Measurements from ENCODE around the gene BMPR1B.
"Not testable (repeated sequence)": the region's sequence is repeated elsewhere in the genome, so short reads cannot be mapped to it uniquely, and the experiment has no call there.

BMPR1B gene

DNA sequence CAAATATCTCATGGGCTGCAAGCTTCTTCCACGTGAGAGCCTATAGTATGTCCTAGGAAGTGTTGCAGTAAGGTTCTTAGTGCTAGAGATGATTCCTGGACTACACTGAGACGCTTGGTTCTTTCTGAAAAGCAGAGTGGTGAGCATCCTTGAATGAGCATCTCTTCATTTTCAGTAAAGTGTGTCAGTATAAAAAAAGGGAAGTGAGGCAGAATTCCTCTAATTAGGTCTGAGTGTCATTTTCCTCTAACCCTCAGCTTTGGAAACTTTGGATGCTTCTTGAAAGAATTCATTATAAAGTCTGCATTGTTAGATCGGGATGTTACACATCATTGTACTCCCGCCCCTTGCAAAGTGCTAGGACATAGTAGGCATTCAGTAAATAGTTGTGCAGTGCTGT, 5.2 kb downstream of the BMPR1B start:
- no peak for DNase-seq (ENCODE audit: low spot score)

DNA sequence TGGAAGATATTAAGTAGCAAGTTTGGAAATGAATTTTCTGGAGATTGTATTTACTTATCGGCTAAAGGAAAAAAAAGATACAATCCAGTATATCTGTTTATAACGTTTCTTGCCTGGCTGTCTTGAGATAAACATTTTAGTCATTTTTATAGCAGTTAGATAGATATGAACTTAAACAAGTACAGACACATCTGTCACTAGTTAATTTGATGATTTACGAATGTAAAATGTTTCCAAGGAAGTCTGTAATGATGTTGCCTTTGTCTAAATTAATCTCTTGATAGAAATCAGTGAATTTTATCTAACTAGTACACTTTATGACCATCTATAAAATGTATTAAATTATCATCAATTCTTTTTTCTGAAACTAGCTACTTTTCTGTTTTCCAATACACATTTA, 5.7 kb downstream of the BMPR1B start:
- DNase-seq (ENCODE audit: low spot score), result no peak

DNA sequence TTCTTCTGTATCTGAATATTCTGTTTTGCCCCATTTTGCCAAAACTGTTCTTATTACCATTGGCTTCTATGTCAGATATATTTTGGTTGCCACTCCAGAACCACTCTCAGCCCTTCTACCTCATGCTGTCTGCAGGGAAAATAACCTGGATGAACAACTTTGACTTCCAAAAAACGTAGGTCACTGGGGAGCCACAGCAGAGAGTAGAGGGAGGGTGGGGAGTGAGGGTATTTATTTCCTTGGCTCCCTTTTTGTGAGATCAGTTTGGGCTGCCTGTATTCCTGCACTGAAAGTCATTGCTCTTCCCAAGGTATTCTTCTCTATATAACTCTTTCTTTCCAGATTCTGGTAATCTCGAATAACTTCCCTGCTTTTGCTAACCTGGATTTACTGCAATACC, 6.3 kb downstream of the BMPR1B start:
- DNase-seq (ENCODE audit: low spot score), result no peak

DNA sequence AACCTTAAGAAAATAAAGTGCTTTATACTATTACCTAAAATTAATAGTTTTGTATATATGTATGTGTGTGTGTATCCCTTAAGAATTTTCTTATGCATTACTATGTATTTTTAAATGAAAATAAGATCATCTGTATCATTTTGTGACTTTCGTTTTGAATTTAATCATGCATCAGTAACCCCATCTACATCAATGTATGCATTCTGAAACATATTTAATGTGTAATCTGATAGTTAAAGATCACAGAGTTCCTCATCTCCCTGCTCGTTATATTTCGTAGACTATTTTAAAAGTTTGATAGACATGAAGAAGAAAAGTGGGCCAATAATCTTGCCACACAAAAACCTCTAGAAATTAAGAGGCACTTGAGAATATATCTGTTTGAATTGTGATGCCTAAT, 7.4 kb downstream of the BMPR1B start:
- DNase-seq (ENCODE audit: low spot score), result no peak

DNA sequence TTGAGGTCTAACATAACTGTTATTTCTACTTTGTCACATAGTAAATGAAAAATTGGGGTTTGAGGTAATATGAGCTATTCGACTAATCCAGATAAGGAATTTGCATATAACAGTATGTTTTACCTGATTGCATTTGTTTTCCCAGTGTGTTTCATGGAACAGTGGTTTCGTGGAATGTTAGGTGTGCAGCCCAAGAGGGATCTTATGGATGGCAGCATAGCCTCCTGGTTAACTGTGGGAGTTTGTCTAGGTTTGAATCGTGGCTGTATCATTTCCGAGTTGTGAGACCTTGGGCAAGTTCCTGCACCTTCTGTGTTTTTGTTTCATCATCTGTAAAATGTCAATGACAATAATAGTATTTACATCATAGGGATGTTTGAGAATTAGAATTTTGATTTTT, 7.9 kb downstream of the BMPR1B start:
- DNase-seq (ENCODE audit: low spot score), result no peak

DNA sequence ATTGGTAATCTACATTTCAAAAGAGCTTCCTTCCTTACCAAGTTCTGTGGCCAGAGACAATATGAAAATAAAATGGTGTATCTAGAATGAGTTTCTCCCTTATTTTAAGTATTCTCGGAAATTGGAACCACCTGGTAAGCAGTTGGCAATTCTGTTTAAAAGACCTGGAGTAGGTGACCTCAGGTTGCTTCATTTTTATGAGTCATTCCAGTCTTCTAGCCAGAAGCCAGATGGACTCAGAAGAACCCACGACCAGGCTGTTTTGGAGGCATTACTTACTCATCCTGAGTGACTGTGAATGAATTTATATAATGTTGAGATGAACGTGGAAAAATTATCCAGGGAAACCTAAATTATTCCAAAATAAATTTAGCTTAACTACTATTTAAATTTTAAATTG, 9.1 kb downstream of the BMPR1B start:
- no peak for DNase-seq (ENCODE audit: low spot score)

DNA sequence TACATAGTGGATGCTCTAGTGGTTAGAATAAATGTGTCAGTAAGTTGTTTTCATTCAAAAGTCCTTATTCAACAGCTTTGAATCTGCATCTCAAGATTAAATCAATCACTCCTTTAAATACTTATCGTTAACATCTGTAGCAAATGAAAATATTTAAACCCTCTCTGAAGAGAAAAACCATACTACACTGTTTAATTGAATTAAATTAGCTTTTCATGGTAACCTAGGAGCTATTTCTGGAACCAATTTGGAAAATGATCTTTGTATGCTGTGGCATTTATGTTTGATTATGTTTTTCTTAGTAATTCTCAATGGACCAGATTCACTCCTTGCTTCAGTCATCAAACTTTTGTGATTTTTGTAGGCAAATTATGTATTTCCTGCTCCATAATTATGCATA, 9.7 kb downstream of the BMPR1B start:
- DNase-seq (ENCODE audit: low spot score), result no peak

DNA sequence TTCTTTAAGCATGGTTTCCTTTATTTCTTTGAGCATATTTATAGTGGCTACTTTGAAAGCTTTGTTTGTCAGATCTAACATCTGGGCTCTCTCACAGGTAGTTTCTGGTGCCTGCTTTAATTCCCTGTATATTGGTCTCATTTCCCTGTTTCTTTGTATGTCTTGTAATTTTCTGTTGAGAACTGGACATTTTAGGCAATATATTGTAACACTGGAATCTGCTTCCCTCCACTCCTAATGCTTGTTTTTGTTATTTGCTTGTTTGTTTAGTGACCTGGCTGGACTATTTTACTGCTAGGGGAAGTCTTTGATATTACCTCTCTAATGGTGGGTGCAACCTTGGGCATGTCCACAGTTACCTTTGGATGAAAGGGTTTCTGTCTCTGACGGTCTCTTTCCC, 25.0 kb downstream of the BMPR1B start:
- DNase-seq (ENCODE audit: low spot score), result no peak

DNA sequence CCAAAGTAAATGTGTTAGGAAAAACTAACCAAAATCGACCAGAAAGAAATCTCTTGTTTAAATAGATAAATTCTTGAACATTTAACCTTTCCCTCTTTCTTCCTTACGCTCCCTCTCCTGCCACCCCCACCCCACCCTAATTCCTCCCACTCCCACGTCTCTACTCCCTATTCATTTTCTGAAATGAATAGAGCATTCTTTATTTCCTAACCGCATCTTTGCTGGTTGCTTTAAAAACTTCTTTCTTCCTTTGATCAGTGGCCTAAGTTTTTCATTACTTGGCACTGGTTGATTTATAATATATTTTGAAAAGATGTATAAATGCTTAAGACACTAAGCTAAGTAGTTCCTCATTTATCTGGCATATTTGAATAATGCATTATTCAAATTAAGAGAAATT, 33.9 kb downstream of the BMPR1B start:
- no peak for DNase-seq (ENCODE audit: low spot score)

DNA sequence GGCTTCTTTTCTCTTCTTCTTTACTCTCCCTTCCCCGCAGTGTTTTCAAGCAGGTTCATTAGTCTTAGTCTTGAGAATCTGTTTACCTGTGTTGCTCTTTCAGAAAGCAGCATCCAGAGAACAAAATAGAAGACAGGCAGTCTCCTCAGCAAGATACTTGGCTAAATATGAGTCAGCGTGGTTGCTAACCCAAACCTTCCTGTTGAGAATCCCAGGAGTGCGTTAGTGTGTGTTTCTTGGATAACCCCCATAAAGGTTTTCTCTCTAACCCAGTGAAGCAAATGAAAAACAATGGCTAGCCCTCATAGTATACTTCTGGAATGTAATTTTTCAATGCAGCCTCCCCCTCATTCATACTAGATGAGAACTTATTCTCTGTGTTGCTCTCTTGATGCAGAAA, 41.1 kb downstream of the BMPR1B start:
- no peak for DNase-seq (ENCODE audit: low spot score)

DNA sequence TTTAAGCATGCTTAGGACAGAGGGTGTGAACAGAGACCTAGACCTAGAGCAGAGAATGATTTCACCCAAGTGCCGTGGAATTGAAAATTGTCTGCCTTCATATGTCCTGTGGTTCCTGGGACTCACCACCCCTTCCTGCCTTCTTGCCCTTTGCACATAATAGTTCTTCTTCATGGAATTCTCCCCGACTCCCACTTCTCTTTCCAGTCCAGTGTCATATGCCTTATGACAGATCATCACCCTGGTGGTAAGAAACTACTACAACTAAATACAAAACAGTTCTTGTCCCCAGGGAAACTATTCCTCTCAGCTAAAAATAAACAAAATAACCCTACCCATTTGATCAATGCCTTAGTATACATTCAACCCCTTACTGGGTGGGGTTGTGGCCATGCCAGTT, 43.3 kb downstream of the BMPR1B start:
- no peak for DNase-seq (ENCODE audit: low spot score)

DNA sequence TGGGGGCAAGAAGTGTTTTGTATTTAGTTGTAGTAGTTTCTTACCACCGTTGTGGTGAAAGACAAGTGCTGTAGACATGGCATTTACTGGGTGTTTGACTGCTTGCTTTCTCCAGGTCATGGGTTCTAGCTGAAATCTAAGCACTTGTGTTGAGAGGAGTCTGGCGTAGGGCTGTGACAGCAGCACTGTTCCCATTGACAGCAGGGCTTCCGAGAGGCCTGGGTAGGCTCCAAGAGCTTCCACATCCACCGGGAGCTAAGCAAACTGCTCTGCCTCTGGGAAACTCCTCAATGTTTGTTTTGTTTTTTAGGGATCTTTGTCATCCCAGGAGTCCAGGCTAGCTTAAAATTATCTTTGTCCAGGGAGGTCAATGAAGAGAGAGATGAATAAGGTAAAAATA, 44.3 kb downstream of the BMPR1B start:
- no peak for DNase-seq (ENCODE audit: low spot score)

DNA sequence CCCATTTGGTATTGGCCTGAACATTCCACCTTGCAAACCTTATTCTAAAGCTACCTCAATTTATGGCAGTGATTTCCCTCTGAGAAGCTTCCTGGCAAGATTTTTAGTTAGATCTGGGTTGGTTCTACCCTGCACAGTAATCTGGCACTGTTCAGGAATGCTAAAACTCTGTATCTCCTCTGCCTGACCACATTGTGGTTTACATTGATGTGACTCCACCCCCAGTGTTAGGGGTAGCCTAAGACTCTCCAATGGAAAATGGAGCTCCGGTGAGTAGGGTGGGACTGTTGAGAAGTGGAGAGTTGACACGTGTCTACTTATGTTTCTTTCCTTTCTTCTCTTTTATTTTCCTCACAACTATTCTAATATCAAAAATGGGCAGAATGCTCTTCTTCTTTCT, 45.4 kb downstream of the BMPR1B start:
- DNase-seq (ENCODE audit: low spot score), result no peak

DNA sequence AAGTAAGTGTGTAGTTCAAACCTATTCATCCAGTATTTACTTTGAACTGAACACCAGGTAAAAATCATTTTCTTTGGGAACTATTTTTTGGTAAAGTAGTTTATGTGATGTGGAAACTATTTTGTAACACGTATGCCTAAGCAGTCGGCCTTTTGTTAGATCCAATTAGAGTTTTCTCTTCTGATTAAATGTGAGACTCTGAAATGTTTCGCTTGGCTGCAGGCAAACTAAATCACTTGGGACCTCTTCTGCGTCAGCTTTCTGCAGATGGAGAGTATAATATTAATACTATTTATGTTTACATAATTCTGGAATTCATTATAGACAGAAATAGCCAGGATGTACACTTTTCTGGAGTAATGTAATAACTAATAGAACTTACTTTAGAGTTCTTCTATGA, 46.9 kb downstream of the BMPR1B start:
- no peak for DNase-seq (ENCODE audit: low spot score)

DNA sequence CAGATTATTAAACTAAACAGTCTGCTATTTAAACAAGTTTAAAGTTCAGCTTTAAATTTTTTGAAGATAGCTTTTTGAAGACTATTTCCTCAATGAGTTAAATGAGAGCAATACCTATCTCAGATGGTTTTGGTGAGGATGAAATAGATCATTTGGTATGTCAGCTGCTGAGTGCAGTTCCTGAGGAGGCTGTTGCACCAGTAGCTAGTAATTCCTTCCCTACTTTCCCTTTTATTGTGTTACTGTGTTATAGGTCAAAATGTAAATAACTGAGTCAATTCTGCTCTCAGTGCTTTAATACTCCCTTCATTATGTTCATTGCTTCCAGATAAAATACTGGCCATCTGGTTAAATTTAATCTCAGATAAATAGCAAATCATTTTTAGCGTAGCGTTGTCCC, 48.6 kb downstream of the BMPR1B start:
- no peak for DNase-seq (ENCODE audit: low spot score)

DNA sequence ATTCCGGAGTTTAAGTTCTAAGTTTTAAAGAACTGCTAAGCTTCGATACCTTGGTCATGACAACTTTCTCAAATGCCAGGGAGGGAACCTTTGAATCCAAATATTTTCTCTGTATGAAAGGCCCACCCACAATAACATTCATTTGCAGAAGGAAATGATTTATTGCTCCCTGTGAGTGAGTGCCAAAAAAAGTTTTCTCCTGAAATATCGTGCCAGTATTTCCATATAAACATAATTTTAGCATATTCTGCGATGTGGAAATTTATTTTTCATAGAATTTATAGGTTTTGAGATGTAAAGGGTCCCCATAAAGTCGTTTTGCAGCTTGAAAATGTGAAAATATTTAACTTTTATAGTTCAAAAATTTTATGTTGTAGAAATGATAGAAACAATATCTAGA, 53.9 kb downstream of the BMPR1B start:
- DNase-seq (ENCODE audit: low spot score), result no peak

DNA sequence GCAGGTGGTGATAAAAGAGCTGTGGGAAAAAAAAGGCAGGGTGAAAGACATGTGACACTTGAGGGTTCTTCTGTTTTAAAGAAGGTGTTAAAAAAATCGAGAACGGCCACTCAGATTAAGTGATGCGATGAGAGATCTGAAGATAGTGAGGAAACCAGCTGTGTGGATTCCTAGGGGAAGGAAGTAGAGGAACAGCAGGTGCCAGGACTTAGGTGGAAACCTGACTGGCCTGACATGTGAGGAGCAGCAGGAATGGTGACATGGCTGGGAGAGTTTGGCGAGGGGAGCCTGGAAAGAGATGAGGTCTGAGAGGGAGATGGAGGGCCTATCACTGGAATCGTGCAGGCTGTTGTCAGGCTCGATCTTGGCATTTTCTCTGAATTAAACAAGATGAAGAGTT, 55.5 kb downstream of the BMPR1B start:
- no peak for DNase-seq (ENCODE audit: low spot score)

DNA sequence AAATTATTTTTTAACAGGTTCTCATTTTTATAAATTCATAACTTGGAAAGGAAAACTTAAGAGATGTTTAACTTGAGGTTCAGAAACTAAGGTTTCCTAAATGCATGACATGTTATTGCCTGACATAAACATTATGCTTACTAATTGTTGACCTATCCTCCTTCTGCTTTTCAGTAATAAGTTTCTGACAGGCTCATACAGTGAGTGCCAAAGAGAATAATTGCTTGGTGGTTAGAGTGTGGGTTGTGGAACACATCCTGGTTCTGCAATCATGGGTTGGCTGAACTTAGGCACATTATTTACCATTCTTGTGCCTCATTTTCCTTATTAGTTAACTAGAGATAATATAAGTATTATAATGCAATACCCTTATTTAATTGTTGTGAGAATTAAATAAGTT, 56.5 kb downstream of the BMPR1B start:
- DNase-seq (ENCODE audit: low spot score), result no peak

DNA sequence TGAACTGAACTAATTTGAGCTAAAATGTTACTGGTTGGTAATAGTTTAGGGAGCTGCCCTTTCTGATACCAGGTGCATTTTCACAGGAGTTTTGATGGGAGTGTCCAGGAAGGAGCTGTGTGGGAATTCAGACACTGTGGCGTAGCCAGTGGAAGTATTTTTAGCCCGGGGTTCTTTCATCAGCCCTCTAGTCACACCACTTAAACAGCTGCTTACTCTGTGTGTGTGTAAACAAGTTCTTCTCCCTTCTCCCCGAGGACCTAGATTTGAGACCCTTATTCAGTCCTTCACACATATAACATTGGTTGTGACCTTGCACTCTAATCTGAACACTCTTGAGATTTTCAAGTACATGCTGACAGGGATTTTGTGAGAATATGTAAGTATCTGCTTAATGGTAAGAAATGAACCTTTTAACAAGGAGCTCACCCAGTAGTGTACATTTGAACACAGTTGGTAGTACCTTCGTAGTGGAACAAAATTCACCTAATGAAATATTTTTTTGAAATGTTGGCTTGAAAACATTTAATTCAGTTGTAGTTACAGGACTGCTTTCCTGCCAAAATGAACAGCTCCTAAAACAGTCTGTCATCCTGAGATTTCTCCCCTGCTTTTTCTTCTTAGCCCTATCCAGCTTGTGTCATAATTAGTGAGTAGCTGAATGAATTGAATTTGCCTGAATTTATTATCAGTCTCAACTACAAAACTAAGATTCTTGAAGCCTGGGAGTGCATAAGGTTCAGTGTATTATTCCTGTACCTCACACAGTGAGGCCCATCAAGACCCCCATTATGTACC, 61.8 kb downstream of the BMPR1B start:
- DNase-seq (ENCODE audit: low spot score), result no peak

DNA sequence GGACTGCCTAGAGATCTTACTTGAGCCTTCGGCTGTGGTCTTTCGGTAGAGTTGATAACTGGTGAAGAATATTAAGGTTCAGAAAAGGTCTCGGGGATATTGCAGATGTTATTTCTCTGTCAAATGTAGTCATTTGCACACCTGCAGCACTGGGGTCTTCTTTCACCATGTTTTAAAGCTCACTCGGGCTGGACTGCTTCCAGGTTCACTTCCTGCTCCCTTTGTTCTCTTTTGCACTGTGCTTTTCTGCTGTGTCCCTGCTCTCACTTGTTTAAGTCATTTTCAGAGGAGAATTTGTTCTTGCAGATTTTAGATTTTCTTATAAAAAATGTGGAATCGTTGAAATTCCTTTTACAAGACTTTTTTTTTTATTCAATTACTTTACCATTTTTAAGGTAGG, 68.5 kb downstream of the BMPR1B start:
- DNase-seq (ENCODE audit: low spot score), result no peak

DNA sequence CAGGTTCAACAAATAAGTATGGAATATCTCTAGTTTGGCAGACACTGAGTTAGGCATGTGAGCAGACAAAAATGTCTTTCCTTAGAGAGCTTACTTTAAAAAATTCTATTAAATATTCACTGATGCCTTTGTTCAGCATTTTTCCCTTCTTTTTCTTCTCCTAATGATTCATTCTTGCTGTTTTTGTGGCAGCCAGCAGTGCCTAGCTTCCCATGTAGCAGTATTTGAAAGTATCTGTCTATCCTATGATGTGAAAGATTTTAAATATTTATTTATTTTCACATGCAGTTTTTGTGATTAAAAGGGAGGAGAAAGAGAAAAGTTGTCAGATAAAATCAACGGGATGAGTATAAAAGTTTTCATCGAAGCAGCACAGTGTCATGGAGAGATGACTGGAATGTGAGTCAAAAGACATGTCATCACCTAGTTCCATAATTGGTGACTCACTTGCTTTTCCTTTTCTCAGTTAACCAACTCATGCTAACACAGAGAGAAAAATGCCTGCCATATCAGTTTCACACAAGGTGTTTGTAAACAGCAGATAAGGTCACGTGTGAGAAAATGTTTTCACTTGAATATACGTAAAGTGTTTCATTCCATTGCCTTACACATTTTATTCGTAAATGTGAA, 69.8 kb downstream of the BMPR1B start:
- no peak for DNase-seq (ENCODE audit: low spot score)

DNA sequence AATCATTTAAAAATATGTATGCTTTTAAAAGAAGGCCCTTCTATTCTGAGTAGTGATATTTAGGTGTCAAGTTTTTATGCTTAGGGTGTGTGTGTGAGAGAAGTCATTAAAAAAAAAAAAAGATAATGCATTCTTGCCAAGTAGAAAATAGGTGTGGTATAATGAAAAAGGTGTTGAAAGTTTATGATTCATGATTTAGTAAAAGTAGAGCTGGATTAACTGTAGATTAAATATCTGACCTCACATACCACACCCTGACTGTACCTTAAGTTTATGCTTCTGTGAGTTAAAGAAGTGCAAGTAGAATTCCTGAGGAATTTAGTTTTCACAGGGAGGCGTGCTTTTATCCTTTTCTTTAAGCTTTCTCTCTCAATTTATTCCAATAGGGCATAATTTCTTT, 71.1 kb downstream of the BMPR1B start:
- no peak for DNase-seq (ENCODE audit: low spot score)

DNA sequence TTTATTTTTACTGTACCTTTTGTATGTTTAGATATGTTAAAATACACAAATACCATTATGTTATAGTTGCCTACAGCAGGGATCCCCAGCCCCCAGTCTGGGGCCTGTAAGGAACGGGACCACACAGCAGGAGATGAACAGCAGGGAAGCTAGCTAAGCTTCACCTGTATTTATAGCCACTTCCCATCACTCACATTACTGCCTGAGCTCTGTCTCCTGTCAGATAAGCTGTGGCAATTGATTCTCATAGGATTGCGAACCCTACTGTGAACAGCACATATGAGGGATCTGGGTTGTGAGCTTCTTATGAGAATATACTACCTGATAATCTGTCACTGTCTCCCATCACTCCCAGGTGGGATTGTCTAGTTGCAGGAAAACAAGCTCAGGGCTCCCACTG, 73.9 kb downstream of the BMPR1B start:
- no peak for DNase-seq (ENCODE audit: low spot score)

DNA sequence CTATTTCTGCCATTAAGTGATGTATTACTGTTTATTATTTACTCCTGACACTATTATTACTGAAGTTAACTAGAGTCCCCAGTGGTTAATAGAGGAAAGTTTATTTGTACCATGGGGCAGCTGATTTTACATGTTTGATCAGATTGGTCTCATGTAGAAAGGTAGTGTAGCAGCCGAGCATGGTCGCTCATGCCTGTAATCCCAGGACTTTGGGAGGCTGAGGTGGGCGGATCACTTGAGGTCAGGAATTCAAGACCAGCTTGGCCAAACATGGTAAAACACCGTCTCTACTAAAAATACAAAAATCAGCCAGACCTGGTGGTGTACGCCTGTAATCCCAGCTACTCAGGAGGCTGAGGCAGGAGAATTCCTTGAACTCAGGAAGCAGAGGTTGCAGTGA, 74.6 kb downstream of the BMPR1B start:
- DNase-seq (ENCODE audit: low spot score), result not testable (repeated sequence)

All from germinal center (tissue), 1 donor.